Measurements from ENCODE around the gene EEIG1. TPM values are rescaled to one million over a fixed set of nuclear protein-coding genes. Genes with fewer than 3 reads are reported as not detected.

The EEIG1 gene
- total RNA-seq, 1 experiment from 2014 or later = 17.5 TPM

DNA sequence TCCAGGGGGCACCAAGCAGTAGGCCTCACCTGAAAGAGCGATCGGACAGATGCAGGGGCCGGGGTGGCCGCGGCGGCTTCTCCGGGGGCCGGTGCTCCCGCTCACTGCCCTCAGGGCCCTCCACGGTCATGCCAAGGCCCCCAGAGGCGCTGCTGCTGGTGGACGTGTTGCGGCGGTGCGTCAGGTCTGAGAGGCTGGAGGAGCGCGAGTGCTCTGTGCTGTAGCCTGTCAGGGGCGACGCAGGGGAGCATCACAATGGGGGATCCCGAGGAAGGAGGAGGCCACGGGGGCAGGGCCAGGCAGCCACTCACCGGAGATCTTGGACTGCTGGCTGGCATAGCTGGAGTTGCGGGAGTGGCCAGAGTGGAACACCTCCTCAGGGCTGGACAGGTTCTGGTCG lies 35.5 kb downstream of the EEIG1 start:
- POLR2A ChIA-PET = no interaction called here
- CTCF ChIA-PET = interaction anchor here (0.6 to 10.2 kb wide), 4 partner anchors 9 to 135 kb away, joined by 4 to 172 read pairs (median 54); no protein-coding TSS in a partner anchor
- H3K9me3 Mint-ChIP-seq (ENCODE audit: unreplicated experiment) = no peaks in the 10 kb centered on the region
- H3K4me1 Mint-ChIP-seq (ENCODE audit: insufficient read depth, unreplicated experiment) = peaks cover 11% of the 10 kb centered on the region
- no peak overlapping the region for H3K27ac Mint-ChIP-seq (ENCODE audit: low read depth, unreplicated experiment)
- intact Hi-C loops (cut with micrococcal nuclease) = no loop called here
- no TSS peak for BruUV-seq (replicated peaks)
- H3K36me3 Mint-ChIP-seq (ENCODE audit: insufficient read depth, unreplicated experiment) = peaks cover 7% of the 10 kb centered on the region
- DNase-seq (ENCODE audit: unreplicated experiment) = no peak
- H3K27me3 Mint-ChIP-seq (ENCODE audit: insufficient read depth, unreplicated experiment) = no peaks in the 10 kb centered on the region
- TF ChIP-seq, protein P1, sequence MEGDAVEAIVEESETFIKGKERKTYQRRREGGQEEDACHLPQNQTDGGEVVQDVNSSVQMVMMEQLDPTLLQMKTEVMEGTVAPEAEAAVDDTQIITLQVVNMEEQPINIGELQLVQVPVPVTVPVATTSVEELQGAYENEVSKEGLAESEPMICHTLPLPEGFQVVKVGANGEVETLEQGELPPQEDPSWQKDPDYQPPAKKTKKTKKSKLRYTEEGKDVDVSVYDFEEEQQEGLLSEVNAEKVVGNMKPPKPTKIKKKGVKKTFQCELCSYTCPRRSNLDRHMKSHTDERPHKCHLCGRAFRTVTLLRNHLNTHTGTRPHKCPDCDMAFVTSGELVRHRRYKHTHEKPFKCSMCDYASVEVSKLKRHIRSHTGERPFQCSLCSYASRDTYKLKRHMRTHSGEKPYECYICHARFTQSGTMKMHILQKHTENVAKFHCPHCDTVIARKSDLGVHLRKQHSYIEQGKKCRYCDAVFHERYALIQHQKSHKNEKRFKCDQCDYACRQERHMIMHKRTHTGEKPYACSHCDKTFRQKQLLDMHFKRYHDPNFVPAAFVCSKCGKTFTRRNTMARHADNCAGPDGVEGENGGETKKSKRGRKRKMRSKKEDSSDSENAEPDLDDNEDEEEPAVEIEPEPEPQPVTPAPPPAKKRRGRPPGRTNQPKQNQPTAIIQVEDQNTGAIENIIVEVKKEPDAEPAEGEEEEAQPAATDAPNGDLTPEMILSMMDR (IDR thresholded peaks at IDR 0.05; ENCODE audit: unreplicated experiment) = no peak
- H3K4me3 Mint-ChIP-seq (ENCODE audit: unreplicated experiment) = no peak overlapping the region

DNA sequence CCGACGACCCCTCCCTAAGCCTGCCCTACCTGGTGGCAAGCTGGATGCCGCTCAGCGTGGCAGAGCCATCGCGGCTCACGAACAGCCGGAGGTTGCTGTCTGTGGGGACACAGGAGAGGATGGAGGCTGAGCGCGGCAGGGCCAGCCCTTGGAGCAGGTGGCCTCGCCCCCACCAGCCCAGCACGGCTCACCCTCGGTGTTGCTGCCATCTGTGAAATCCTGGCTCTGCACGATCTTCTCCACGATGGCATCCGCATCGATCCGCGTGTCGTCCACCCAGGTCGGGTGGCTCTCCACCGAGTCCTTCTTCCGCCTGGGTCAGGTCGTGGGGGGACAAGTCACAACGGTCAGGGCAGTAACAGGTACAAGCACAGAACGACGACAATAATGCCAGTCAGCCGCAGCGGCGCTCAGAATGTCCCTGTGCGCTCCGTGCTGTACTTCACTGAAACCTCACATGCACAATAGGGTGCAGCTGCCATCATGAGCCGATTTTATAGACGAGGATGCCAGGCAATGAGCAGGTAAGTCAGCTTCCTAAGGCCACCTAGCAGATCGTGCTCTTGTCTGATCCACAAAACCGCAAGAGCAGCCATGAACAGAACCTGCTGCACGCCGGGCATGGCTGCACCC lies 36.1 kb downstream of the EEIG1 start:
- no peak for DNase-seq (ENCODE audit: unreplicated experiment)
- no peaks in the 10 kb centered on the region for H3K9me3 Mint-ChIP-seq (ENCODE audit: unreplicated experiment)
- POLR2A ChIA-PET = interaction anchor here (0.6 to 4.0 kb wide), 5 partner anchors 9 to 123 kb away, joined by 3 to 19 read pairs (median 5); partner anchors contain the start of gene NAIF1
- H3K4me1 Mint-ChIP-seq (ENCODE audit: insufficient read depth, unreplicated experiment) = peaks cover 11% of the 10 kb centered on the region
- H3K27me3 Mint-ChIP-seq (ENCODE audit: insufficient read depth, unreplicated experiment) = no peaks in the 10 kb centered on the region
- CTCF ChIA-PET = interaction anchor here (0.7 to 10.2 kb wide), 17 partner anchors 10 to 180 kb away, joined by 3 to 172 read pairs (median 8); no protein-coding TSS in a partner anchor
- H3K27ac Mint-ChIP-seq (ENCODE audit: low read depth, unreplicated experiment) = no peak overlapping the region
- intact Hi-C loops (cut with micrococcal nuclease) = no loop called here
- H3K4me3 Mint-ChIP-seq (ENCODE audit: unreplicated experiment) = no peak overlapping the region
- no TSS peak for BruUV-seq (replicated peaks)
- TF ChIP-seq, protein P1 (IDR thresholded peaks at IDR 0.05; ENCODE audit: unreplicated experiment) = no peak
- H3K36me3 Mint-ChIP-seq (ENCODE audit: insufficient read depth, unreplicated experiment) = peaks cover 7% of the 10 kb centered on the region

DNA sequence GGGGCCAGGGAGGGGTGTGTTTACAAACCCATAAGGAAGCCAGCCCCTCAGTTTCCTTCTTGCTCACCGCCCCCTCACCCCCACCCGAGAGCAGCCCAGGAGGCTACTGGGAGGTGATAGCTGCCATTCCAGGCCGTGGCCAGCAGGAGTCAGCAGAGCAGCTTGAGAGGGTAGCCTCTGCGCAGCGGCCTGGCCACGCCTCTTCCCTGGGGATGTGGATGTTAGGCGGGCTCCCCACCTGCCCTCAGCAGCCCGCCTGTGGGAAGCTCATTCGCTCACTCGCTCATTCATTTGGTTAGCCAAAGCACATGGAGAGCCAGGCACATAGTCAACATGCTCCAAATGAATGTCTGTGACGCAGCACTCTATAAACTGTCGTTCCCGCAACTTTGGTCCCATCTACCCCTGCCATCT lies 37.1 kb downstream of the EEIG1 start:
- BruUV-seq (replicated peaks) = no TSS peak
- no peaks in the 10 kb centered on the region for H3K9me3 Mint-ChIP-seq (ENCODE audit: unreplicated experiment)
- TF ChIP-seq, protein P1 (IDR thresholded peaks at IDR 0.05; ENCODE audit: unreplicated experiment) = peak; percentile 91
- peak; percentile 73 for DNase-seq (ENCODE audit: unreplicated experiment)
- H3K4me1 Mint-ChIP-seq (ENCODE audit: insufficient read depth, unreplicated experiment) = peaks cover 11% of the 10 kb centered on the region
- H3K4me3 Mint-ChIP-seq (ENCODE audit: unreplicated experiment) = no peak overlapping the region
- no peak overlapping the region for H3K27ac Mint-ChIP-seq (ENCODE audit: low read depth, unreplicated experiment)
- H3K27me3 Mint-ChIP-seq (ENCODE audit: insufficient read depth, unreplicated experiment) = no peaks in the 10 kb centered on the region
- peaks cover 9% of the 10 kb centered on the region for H3K36me3 Mint-ChIP-seq (ENCODE audit: insufficient read depth, unreplicated experiment)
- intact Hi-C loops (cut with micrococcal nuclease) = loop anchor here (1.0 kb wide), 3 partner anchors 92 to 174 kb away; no protein-coding TSS in a partner anchor
- POLR2A ChIA-PET = interaction anchor here (0.6 to 4.0 kb wide), 6 partner anchors 22 to 123 kb away, joined by 3 to 19 read pairs (median 4); partner anchors contain the start of gene NAIF1
- CTCF ChIA-PET = interaction anchor here (0.5 to 10.2 kb wide), 37 partner anchors 11 to 1196 kb away, joined by 3 to 172 read pairs (median 4); partner anchors contain the start of gene EEIG1

DNA sequence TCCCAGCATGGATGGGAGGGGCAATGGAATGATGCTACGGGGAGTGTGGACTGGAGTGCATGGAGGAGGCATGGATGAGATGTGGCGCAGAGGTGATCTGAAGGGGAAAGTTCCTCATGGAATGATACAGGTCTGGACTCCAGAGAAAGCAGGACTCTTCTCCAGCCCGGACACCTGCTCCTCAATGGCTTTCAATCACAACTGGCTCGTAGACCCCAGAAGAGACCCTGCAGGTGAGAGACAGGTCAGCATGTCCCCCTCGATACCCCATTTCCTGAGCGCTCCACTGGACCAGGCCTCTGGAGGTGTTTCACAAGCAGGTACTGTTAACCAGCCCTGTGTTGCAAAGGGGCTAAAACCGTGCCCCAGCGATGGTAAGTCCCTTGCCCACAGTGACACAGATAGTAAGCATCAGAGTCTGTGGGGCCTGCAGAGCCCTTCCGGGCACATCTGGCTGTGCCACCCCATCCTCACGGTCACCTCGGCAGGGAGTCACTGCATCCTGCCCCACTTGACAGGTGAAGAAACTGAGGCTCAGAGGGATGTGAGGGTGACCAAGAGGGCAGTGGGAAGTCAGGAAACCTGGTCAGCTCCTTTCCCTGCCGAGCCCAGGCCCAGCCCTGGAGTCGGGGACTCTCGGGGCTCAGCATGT lies 37.7 kb downstream of the EEIG1 start:
- Mint-ChIP-seq H3K36me3 (ENCODE audit: insufficient read depth, unreplicated experiment) (peaks cover 14% of the 10 kb centered on the region), H3K27ac (ENCODE audit: low read depth, unreplicated experiment) (no peak overlapping the region)
- no TSS peak for BruUV-seq (replicated peaks)

More for the DNA sequence above, 37.7 kb downstream of the EEIG1 start:
- no peak overlapping the region for H3K4me3 Mint-ChIP-seq (ENCODE audit: unreplicated experiment)
- POLR2A ChIA-PET = interaction anchor here (0.7 to 4.0 kb wide), 4 partner anchors 36 to 124 kb away, joined by 3 to 19 read pairs (median 5); partner anchors contain the start of gene NAIF1
- TF ChIP-seq, protein P1 (IDR thresholded peaks at IDR 0.05; ENCODE audit: unreplicated experiment) = no peak
- DNase-seq (ENCODE audit: unreplicated experiment) = no peak
- H3K9me3 Mint-ChIP-seq (ENCODE audit: unreplicated experiment) = no peaks in the 10 kb centered on the region
- no peaks in the 10 kb centered on the region for H3K27me3 Mint-ChIP-seq (ENCODE audit: insufficient read depth, unreplicated experiment)
- CTCF ChIA-PET = interaction anchor here (0.6 to 10.2 kb wide), 33 partner anchors 11 to 341 kb away, joined by 3 to 172 read pairs (median 4); partner anchors contain the start of gene EEIG1
- intact Hi-C loops (cut with micrococcal nuclease) = loop anchor here (1.0 kb wide), 3 partner anchors 92 to 174 kb away; no protein-coding TSS in a partner anchor
- H3K4me1 Mint-ChIP-seq (ENCODE audit: insufficient read depth, unreplicated experiment) = peaks cover 11% of the 10 kb centered on the region
